Mesenchymal stem cell (in vitro differentiated cells and primary cell): Measurements from ENCODE around the gene TMEM225B. TPM values are rescaled to one million over a fixed set of nuclear protein-coding genes. Genes with fewer than 3 reads are reported as not detected.
A peak's percentile ranks its signal among the peaks of the same experiment; 100 is the strongest.
"Not testable (repeated sequence)": the region's sequence is repeated elsewhere in the genome, so short reads cannot be mapped to it uniquely, and the experiment has no call there.

Experiments used
- DNase-seq: peaks from one replicate; pipeline ENCODE4 v3.0.0-alpha.2; 2013
- H2AFZ ChIP-seq: one replicate; pipeline ENCODE4 v1.6.1; 2013; ENCODE audit warnings: low read depth, mild to moderate bottlenecking, control low read depth, inconsistent platforms, low read length, moderate library complexity
- H2AK5ac ChIP-seq: 2 replicates; pipeline ENCODE4 v1.6.1; 2013; ENCODE audit warnings: low read length, moderate library complexity, mild to moderate bottlenecking, inconsistent platforms; ENCODE audit not compliant: severe bottlenecking
- H2BK120ac ChIP-seq: one replicate; pipeline ENCODE4 v1.6.1; 2013; ENCODE audit warnings: low read depth, mild to moderate bottlenecking, inconsistent platforms, low read length, moderate library complexity
- H2BK12ac ChIP-seq, 2 experiments: one replicate each; pipeline ENCODE4 v1.6.1; 2013; ENCODE audit warnings: inconsistent platforms in 2 of 2, low read length in 2 of 2, mild to moderate bottlenecking in 2 of 2, moderate library complexity in 2 of 2, control low read depth in 1 of 2
- H2BK15ac ChIP-seq: one replicate; pipeline ENCODE4 v1.6.1; 2013; ENCODE audit warnings: mild to moderate bottlenecking, low read depth, inconsistent platforms; ENCODE audit not compliant: poor library complexity, severe bottlenecking
- H2BK5ac ChIP-seq: 2 replicates; pipeline ENCODE4 v1.6.1; 2013; ENCODE audit warnings: low read depth, mild to moderate bottlenecking, low read length, control low read depth, inconsistent platforms; ENCODE audit not compliant: poor library complexity, severe bottlenecking
- H3K14ac ChIP-seq, 2 experiments: one replicate each; pipeline ENCODE4 v1.6.1; 2013; ENCODE audit warnings: inconsistent platforms in 2 of 2, low read length in 2 of 2, control low read depth in 1 of 2, mild to moderate bottlenecking in 1 of 2, moderate library complexity in 1 of 2
- H3K18ac ChIP-seq, 2 experiments: one replicate each; pipeline ENCODE4 v1.6.1; 2013; ENCODE audit warnings: inconsistent platforms in 2 of 2, low read length in 2 of 2, control low read depth in 1 of 2, low read depth in 1 of 2, mild to moderate bottlenecking in 1 of 2
- H3K23ac ChIP-seq, 2 experiments: one replicate each; pipeline ENCODE4 v1.6.1; 2013; ENCODE audit warnings: inconsistent platforms in 2 of 2, low read length in 2 of 2, mild to moderate bottlenecking in 2 of 2, moderate library complexity in 2 of 2, control low read depth in 1 of 2
- H3K27ac ChIP-seq: 2 replicates; pipeline ENCODE4 v1.5.1; 2013; ENCODE audit warnings: mild to moderate bottlenecking, moderate library complexity, low read length, control low read depth, inconsistent platforms; ENCODE audit not compliant: poor library complexity, severe bottlenecking
- H3K27me3 ChIP-seq, 2 experiments: 2 replicates each; pipeline versions ENCODE4 v1.6.1 to v1.7.0; 2013; ENCODE audit warnings: low read length in 2 of 2, mild to moderate bottlenecking in 2 of 2, moderate library complexity in 2 of 2, control low read depth in 1 of 2, inconsistent platforms in 1 of 2; ENCODE audit not compliant: control insufficient read depth in 1 of 2, insufficient read depth in 1 of 2
- H3K36me3 ChIP-seq, 2 experiments: 2 replicates each; pipeline versions ENCODE4 v1.6.1 to v1.7.0; 2013; ENCODE audit warnings: low read length in 2 of 2, control low read depth in 1 of 2, inconsistent platforms in 1 of 2, low read depth in 1 of 2, mild to moderate bottlenecking in 1 of 2; ENCODE audit not compliant: insufficient read depth in 2 of 2, control insufficient read depth in 1 of 2
- H3K4ac ChIP-seq, 2 experiments: one replicate each; pipeline ENCODE4 v1.6.1; 2013; ENCODE audit warnings: inconsistent platforms in 2 of 2, low read length in 2 of 2, mild to moderate bottlenecking in 2 of 2, moderate library complexity in 2 of 2, control low read depth in 1 of 2, low read depth in 1 of 2
- H3K4me1 ChIP-seq: 2 replicates; pipeline ENCODE4 v1.6.1; 2013; ENCODE audit warnings: low read depth, low read length, control low read depth; ENCODE audit not compliant: control insufficient read depth, insufficient read depth
- H3K4me2 ChIP-seq: 2 replicates; pipeline ENCODE4 v1.6.1; 2013; ENCODE audit warnings: low read length, mild to moderate bottlenecking, inconsistent platforms; ENCODE audit not compliant: poor library complexity, severe bottlenecking
- H3K4me3 ChIP-seq, 2 experiments: 2 replicates each; pipeline versions ENCODE4 v1.5.1 to v1.7.0; 2013; ENCODE audit warnings: low read length in 2 of 2, mild to moderate bottlenecking in 2 of 2, control low read depth in 1 of 2, low read depth in 1 of 2; ENCODE audit not compliant: insufficient read depth in 1 of 2
- H3K79me1 ChIP-seq: replicated peaks from 2 replicates; pipeline ENCODE4 v1.6.1; 2013; ENCODE audit warnings: mild to moderate bottlenecking, control low read depth, low read length, inconsistent platforms; ENCODE audit not compliant: poor library complexity, severe bottlenecking
- H3K9ac ChIP-seq: 2 replicates; pipeline ENCODE4 v1.7.0; 2013; ENCODE audit warnings: mild to moderate bottlenecking, low read length, moderate library complexity
- H3K9me3 ChIP-seq: 2 replicates; pipeline ENCODE4 v1.7.0; 2013; ENCODE audit warnings: mild to moderate bottlenecking, low read length; ENCODE audit not compliant: control insufficient read depth
- H4K8ac ChIP-seq: one replicate; pipeline ENCODE4 v1.6.1; 2013; ENCODE audit warnings: inconsistent platforms, mild to moderate bottlenecking, low read length, moderate library complexity
- H4K91ac ChIP-seq: one replicate; pipeline ENCODE4 v1.6.1; 2013; ENCODE audit warnings: mild to moderate bottlenecking, low read length, inconsistent platforms
- WGBS: methylation state at CpG from one replicate; pipeline ENCODE4 v1.1.7; 2013; ENCODE audit warnings: mixed read lengths; 5-methylcytosine and 5-hydroxymethylcytosine counted together
- polyA plus RNA-seq, 2 experiments: library from polyadenylated mRNA; stranded (reverse); fragments of 200-250 nt; gene quantifications; one replicate each; pipeline ENCODE4 v1.2.3, GENCODE V29; 2013

Gene TMEM225B, protein sequence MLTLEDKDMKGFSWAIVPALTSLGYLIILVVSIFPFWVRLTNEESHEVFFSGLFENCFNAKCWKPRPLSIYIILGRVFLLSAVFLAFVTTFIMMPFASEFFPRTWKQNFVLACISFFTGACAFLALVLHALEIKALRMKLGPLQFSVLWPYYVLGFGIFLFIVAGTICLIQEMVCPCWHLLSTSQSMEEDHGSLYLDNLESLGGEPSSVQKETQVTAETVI
- polyA plus RNA-seq (2013, experiment 1 of 2) = 0.21 TPM
- polyA plus RNA-seq (2013, experiment 2 of 2) = 0.16 TPM

DNA sequence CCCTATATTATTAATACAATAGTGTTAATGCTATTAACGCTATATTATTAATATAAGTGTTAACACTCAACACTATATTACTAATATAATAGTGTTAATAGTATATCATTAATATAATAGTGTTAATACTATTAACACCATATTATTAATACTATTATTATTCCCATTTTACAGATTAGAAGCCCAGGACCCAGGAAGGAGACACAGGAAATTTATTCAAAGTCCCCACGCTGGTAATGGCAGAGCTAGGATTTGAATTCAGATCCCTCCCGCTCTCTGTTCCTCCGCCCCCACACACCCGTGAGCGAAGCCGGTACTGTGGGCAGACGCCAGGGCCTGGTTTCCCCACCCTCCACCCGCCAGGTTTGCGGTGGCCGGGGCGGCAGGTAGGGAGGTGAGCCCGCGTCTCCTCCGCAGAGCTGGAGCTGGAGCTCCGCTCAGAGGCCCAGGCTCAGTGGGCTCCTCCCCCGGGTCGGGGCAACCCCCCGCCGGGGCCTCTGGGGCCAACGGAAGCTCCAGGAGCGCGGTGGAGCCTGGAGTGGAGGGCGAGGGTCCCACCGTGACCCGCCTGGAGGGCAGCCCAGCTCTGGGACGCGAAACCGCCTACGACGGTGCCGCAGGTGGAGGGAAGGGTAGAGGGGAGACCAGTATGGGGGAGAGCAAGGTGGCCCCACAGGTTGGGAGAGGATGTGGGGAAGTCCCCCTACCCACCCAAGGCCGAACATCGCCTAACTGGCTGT lies at the start of gene TMEM225B:
TMEM225B (plus strand) TSS at position 506 of the 740 bp plus-strand sequence. CDS start 6,122 bp downstream, outside the sequence.
- Histone ChIP-seq H3K4me2 (no peak within 1 kb of the TSS), H2AFZ (no peak within 1 kb of the TSS), H3K4me3 (no peak within 1 kb of the TSS), H4K91ac (peak within 1 kb of the TSS; percentile 61), H4K8ac (no peak within 1 kb of the TSS), H3K79me1 (no peaks in the 10 kb centered on the region), H2BK5ac (no peak within 1 kb of the TSS), H2BK12ac (no peak within 1 kb of the TSS), H3K18ac (no peak within 1 kb of the TSS), H3K14ac (no peak within 1 kb of the TSS), H2BK120ac (no peak within 1 kb of the TSS), H3K9me3 (no peaks in the 10 kb centered on the region), H3K27ac (no peak within 1 kb of the TSS), H3K27me3 (no peaks in the 10 kb centered on the region), H3K9ac (no peak within 1 kb of the TSS), H3K4me1 (no peaks in the 10 kb centered on the region), H3K4ac (no peak within 1 kb of the TSS), H2BK15ac (no peak within 1 kb of the TSS), H2AK5ac (no peak within 1 kb of the TSS), H3K36me3 (peaks cover 0 to 5% of the 10 kb centered on the region in 2 experiments), H3K23ac (peak within 1 kb of the TSS in 1 of 2 experiments; percentile 9)
- 88% methylated on average over 24 of the region's 34 CpGs for WGBS
- DNase-seq = no peak

DNA sequence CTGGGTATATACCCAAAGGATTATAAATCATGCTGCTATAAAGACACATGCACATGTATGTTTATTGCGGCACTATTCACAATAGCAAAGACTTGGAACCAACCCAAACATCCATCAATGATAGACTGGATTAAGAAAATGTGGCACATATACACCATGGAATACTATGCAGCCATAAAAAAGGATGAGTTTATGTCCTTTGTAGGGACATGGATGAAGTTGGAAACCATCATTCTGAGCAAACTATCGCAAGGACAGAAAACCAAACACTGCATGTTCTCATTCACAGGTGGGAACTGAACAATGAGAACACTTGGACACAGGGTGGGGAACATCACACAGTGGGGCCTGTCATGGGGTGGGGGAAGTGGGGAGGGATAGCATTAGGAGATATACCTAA lies 48.5 kb upstream of the TMEM225B start:
- not testable (repeated sequence) for H2AFZ ChIP-seq, H4K91ac ChIP-seq, H2AK5ac ChIP-seq, H4K8ac ChIP-seq, H3K23ac ChIP-seq, DNase-seq, H3K4me3 ChIP-seq, H3K18ac ChIP-seq, H3K4me2 ChIP-seq, H3K4ac ChIP-seq, H2BK15ac ChIP-seq, H2BK5ac ChIP-seq, H3K14ac ChIP-seq, H3K4me1 ChIP-seq, H2BK120ac ChIP-seq, H2BK12ac ChIP-seq, H3K27me3 ChIP-seq, H3K27ac ChIP-seq, H3K9ac ChIP-seq
- no CpG with 5 or more reads among the region's 2 CpGs for WGBS
- Histone ChIP-seq H3K9me3 (peaks cover 20% of the 10 kb centered on the region), H3K36me3 (peaks cover 5 to 36% of the 10 kb centered on the region in 2 experiments), H3K79me1 (peaks cover 19% of the 10 kb centered on the region)

DNA sequence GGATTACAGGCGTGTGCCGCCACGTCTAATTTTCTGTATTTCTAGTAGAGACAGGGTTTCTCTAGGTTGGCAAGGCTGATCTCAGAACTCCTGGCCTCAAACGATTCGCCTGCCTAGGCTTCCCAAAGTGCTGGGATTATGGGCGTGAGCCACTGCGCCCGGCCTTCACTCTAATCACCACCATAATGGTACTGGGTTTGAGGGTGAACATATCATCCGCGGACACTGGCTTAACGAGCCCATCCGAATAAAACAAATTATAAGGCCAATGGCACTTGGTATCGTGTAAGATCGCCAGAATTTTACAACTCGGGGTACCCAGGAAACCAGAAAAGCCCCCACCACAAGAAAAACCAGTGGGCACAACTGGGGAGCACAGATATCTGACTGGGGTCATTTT lies 46.7 kb upstream of the TMEM225B start:
- H3K4me2 ChIP-seq = peak overlapping the region; percentile 62
- H3K9ac ChIP-seq = peak overlapping the region; percentile 99
- peak; percentile 30 for DNase-seq
- no peak overlapping the region for H2BK5ac ChIP-seq
- H3K18ac ChIP-seq = peak overlapping the region in 1 of 2 experiments; percentile 90
- no peak overlapping the region for H3K14ac ChIP-seq
- H2BK12ac ChIP-seq = no peak overlapping the region
- peak overlapping the region; percentile 97 to 99 for H3K4me3 ChIP-seq
- H3K79me1 ChIP-seq = peaks cover 23% of the 10 kb centered on the region
- H2BK120ac ChIP-seq = no peak overlapping the region
- H3K4ac ChIP-seq = peak overlapping the region in 1 of 2 experiments; percentile 94
- H3K4me1 ChIP-seq = peaks cover 3% of the 10 kb centered on the region
- 35% methylated on average over 15 of the region's 15 CpGs for WGBS
- no peak overlapping the region for H3K27ac ChIP-seq
- no peaks in the 10 kb centered on the region for H3K27me3 ChIP-seq
- H3K36me3 ChIP-seq = peaks cover 2 to 51% of the 10 kb centered on the region in 2 experiments
- H2AK5ac ChIP-seq = no peak overlapping the region
- H4K91ac ChIP-seq = no peak overlapping the region
- H2AFZ ChIP-seq = peak overlapping the region; percentile 97
- no peak overlapping the region for H3K23ac ChIP-seq
- peak overlapping the region; percentile 7 for H4K8ac ChIP-seq
- peaks cover 20% of the 10 kb centered on the region for H3K9me3 ChIP-seq
- H2BK15ac ChIP-seq = no peak overlapping the region
